PC-9 (cell line): ENCODE results near the gene CACNA1H. TPM values are rescaled to one million over a fixed set of nuclear protein-coding genes. Genes with fewer than 3 reads are reported as not detected.

ENCODE experiments used
- BruUV-seq: library from RNA; stranded (reverse); fragments of 400-500 nt; replicated peaks from 2 replicates; lab custom pipeline; 2021; lab: Mats Ljungman, UMichigan
- CTCF ChIA-PET: fragments of 300-600 bp; sonication (Branson Sonifier 250); formaldehyde crosslinking; loops from one replicate; lab custom pipeline; 2022; ENCODE audit warnings: antibody characterized with exemption; lab: Charles Lee
- POLR2A ChIA-PET: fragments of 300-600 bp; sonication (Branson Sonifier 250); formaldehyde crosslinking; loops from one replicate; lab custom pipeline; 2022; ENCODE audit warnings: antibody characterized with exemption; ENCODE audit not compliant: unreplicated experiment; lab: Charles Lee
- DNase-seq, 2 experiments: peaks; one replicate each; pipeline versions ENCODE4 v3.0.0 to v3.0.0-alpha.2; 2015 to 2022; ENCODE audit warnings: mixed read lengths in 1 of 2
- H2AFZ ChIP-seq: fragments of 200-600 bp; sonication (generic); 2 replicates; pipeline ENCODE4 v1.8.1; 2017; ENCODE audit warnings: antibody characterized with exemption
- H3F3A ChIP-seq: fragments of 200-600 bp; sonication (generic); 2 replicates; pipeline ENCODE4 v1.8.1; 2017; ENCODE audit warnings: antibody characterized with exemption, mild to moderate bottlenecking, low read depth; ENCODE audit not compliant: insufficient read depth
- H3K27ac ChIP-seq: fragments of 200-600 bp; sonication (generic); 2 replicates; pipeline ENCODE4 v1.6.1; 2016; ENCODE audit warnings: mixed run types
- H3K27me3 ChIP-seq: fragments of 200-600 bp; sonication (generic); 2 replicates; pipeline ENCODE4 v1.6.1; 2016; ENCODE audit warnings: low read depth, mixed run types; ENCODE audit not compliant: insufficient read depth
- H3K36me3 ChIP-seq: fragments of 200-600 bp; sonication (generic); 2 replicates; pipeline ENCODE4 v1.6.1; 2016; ENCODE audit warnings: low read depth, mixed run types
- H3K4me1 ChIP-seq: fragments of 200-600 bp; sonication (generic); replicated peaks from 2 replicates; pipeline ENCODE4 v1.6.1; 2016; ENCODE audit warnings: mixed run types; ENCODE audit not compliant: insufficient read depth
- H3K4me2 ChIP-seq: fragments of 200-600 bp; sonication (generic); 2 replicates; pipeline ENCODE4 v1.6.1; 2017; ENCODE audit warnings: mixed run types
- H3K4me3 ChIP-seq: fragments of 200-600 bp; sonication (generic); 2 replicates; pipeline ENCODE4 v1.6.1; 2016; ENCODE audit warnings: mixed run types
- H3K79me2 ChIP-seq: fragments of 200-600 bp; sonication (generic); 2 replicates; pipeline ENCODE4 v1.6.1; 2017; ENCODE audit warnings: low read depth, mixed run types
- H3K9me2 ChIP-seq: fragments of 200-600 bp; sonication (generic); 2 replicates; pipeline ENCODE4 v1.8.1; 2017; ENCODE audit warnings: mild to moderate bottlenecking; ENCODE audit not compliant: insufficient read depth
- H3K9me3 ChIP-seq: fragments of 200-600 bp; sonication (generic); 2 replicates; pipeline ENCODE4 v1.8.1; 2016; ENCODE audit warnings: low read depth; ENCODE audit not compliant: insufficient read depth
- H4K20me1 ChIP-seq: fragments of 200-600 bp; sonication (generic); 2 replicates; pipeline ENCODE4 v1.8.1; 2017; ENCODE audit not compliant: insufficient read depth
- CTCF ChIP-seq: fragments of 200-600 bp; sonication (generic); conservative IDR thresholded peaks from 2 replicates; pipeline ENCODE4 v1.6.1; 2017; ENCODE audit warnings: mixed run types, antibody characterized with exemption, mild to moderate bottlenecking, moderate library complexity
- EZH2 ChIP-seq: fragments of 200-600 bp; sonication (generic); IDR thresholded peaks from 2 replicates; pipeline ENCODE4 v1.8.0; 2017; ENCODE audit warnings: antibody characterized with exemption, low read depth
- intact Hi-C: fragments of 100-400 bp; cut with micrococcal nuclease; formaldehyde crosslinking; loops from one replicate; pipeline ENCODE4 v1.10.0; 2022; ENCODE audit not compliant: unreplicated experiment
- total RNA-seq: library from RNA; stranded (reverse); gene quantifications from 2 replicates; pipeline ENCODE4 v1.2.3, GENCODE V29; 2021

CACNA1H gene
- total RNA-seq, 1 experiment from 2014 or later, result not detected

- no peaks in the 10 kb centered on the region for H3K79me2 ChIP-seq
- ChIA-PET CTCF (no interaction called here), POLR2A (no interaction called here)
- BruUV-seq, result no TSS peak
- H3K36me3 ChIP-seq, result no peaks in the 10 kb centered on the region
- no peaks in the 10 kb centered on the region for H3F3A ChIP-seq
- H3K4me1 ChIP-seq, result no peaks in the 10 kb centered on the region
- intact Hi-C loops, result no loop called here
- H3K4me3 ChIP-seq, result no peak overlapping the region
- no peak overlapping the region for H3K4me2 ChIP-seq
- no peaks in the 10 kb centered on the region for H3K9me2 ChIP-seq
- no peaks in the 10 kb centered on the region for H3K9me3 ChIP-seq
- TF ChIP-seq CTCF (no peak), EZH2 (no peak)
- peaks cover 76% of the 10 kb centered on the region for H3K27me3 ChIP-seq
- no peak overlapping the region for H3K27ac ChIP-seq
- no peaks in the 10 kb centered on the region for H4K20me1 ChIP-seq
- no peak for DNase-seq
- no peak overlapping the region for H2AFZ ChIP-seq
These were observed 8.2 kb upstream of the CACNA1H start for GRCh38 chr16:1144476-1145382.

GRCh38 chr16:1145383-1146100 is 7.4 kb upstream of the CACNA1H start:
- Histone ChIP-seq H3K4me3 (no peak overlapping the region), H3K4me2 (no peak overlapping the region), H3K27ac (no peak overlapping the region), H4K20me1 (no peaks in the 10 kb centered on the region), H3K4me1 (no peaks in the 10 kb centered on the region), H3K27me3 (peaks cover 68% of the 10 kb centered on the region), H3K36me3 (no peaks in the 10 kb centered on the region), H3K9me3 (no peaks in the 10 kb centered on the region), H3K79me2 (no peaks in the 10 kb centered on the region), H3K9me2 (no peaks in the 10 kb centered on the region), H2AFZ (no peak overlapping the region), H3F3A (no peaks in the 10 kb centered on the region)
- no TSS peak for BruUV-seq
- POLR2A ChIA-PET, result no interaction called here
- intact Hi-C loops, result no loop called here
- no peak for DNase-seq
- TF ChIP-seq CTCF (no peak), EZH2 (no peak)
- CTCF ChIA-PET, result no interaction called here

GRCh38 chr16:1146409-1146808 is 6.5 kb upstream of the CACNA1H start:
- no peaks in the 10 kb centered on the region for H3K4me1 ChIP-seq
- H3K9me3 ChIP-seq, result no peaks in the 10 kb centered on the region
- no peaks in the 10 kb centered on the region for H3K79me2 ChIP-seq
- no peak overlapping the region for H3K4me3 ChIP-seq
- no peak overlapping the region for H2AFZ ChIP-seq
- peaks cover 60% of the 10 kb centered on the region for H3K27me3 ChIP-seq
- ChIA-PET CTCF (no interaction called here), POLR2A (no interaction called here)
- no TSS peak for BruUV-seq
- H4K20me1 ChIP-seq, result no peaks in the 10 kb centered on the region
- DNase-seq, result no peak
- no peaks in the 10 kb centered on the region for H3K9me2 ChIP-seq
- TF ChIP-seq CTCF, result no peak
- no peak for TF ChIP-seq EZH2
- no peaks in the 10 kb centered on the region for H3K36me3 ChIP-seq
- H3K27ac ChIP-seq, result no peak overlapping the region
- intact Hi-C loops, result no loop called here
- H3K4me2 ChIP-seq, result no peak overlapping the region
- H3F3A ChIP-seq, result no peaks in the 10 kb centered on the region; the same call in 1 of the 2 replicates
